PC-3 (cell line): ENCODE data around the gene PACSIN1.

ENCODE experiments used
- EZH2 ChIP-seq: fragments of 300-600 bp; sonication (generic); IDR thresholded peaks from one replicate; pipeline ENCODE4 v1.6.1; 2017; ENCODE audit warnings: antibody characterized with exemption, mild to moderate bottlenecking, low read length; ENCODE audit not compliant: unreplicated experiment
- TF ChIP-seq, protein P1 (sequence below): fragments of 300-600 bp; sonication (generic); conservative IDR thresholded peaks from 2 replicates; pipeline ENCODE4 v1.5.1; 2017; ENCODE audit warnings: antibody characterized with exemption, low read depth, mild to moderate bottlenecking, low read length

DNA sequence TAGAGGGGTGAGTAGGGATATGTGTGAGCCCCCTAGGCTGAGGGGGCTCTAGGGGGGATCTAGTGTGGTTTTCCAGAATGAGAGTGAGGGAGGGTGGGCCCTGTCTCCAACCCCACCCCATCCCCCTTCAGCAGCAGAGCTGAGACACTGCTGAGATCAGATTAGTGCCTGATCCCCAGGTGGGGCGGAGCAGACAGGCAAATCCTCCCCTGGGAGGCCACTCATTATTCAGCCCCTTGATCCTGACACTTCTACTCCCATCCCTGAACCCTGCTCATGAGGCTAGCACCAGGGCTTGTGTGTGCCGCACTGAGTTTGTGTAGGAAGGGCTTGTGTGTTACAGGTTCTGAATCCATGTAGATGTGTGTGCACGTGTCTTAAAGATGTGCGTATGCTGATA lies 47.8 kb downstream of the PACSIN1 start:
- TF ChIP-seq, protein P1, sequence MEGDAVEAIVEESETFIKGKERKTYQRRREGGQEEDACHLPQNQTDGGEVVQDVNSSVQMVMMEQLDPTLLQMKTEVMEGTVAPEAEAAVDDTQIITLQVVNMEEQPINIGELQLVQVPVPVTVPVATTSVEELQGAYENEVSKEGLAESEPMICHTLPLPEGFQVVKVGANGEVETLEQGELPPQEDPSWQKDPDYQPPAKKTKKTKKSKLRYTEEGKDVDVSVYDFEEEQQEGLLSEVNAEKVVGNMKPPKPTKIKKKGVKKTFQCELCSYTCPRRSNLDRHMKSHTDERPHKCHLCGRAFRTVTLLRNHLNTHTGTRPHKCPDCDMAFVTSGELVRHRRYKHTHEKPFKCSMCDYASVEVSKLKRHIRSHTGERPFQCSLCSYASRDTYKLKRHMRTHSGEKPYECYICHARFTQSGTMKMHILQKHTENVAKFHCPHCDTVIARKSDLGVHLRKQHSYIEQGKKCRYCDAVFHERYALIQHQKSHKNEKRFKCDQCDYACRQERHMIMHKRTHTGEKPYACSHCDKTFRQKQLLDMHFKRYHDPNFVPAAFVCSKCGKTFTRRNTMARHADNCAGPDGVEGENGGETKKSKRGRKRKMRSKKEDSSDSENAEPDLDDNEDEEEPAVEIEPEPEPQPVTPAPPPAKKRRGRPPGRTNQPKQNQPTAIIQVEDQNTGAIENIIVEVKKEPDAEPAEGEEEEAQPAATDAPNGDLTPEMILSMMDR = no peak
- no peak for TF ChIP-seq EZH2
